DLD1 (cell line): ENCODE measurements around the gene RER1.

Experiments used
- in situ Hi-C: cut with HindIII; loops from 2 replicates; pipeline ENCODE4 v1.10.0; 2017; ENCODE audit warnings: low sequenced_read_pairs

The RER1 gene

GRCh38 chr1:2374252-2375155, 17.1 kb upstream of the RER1 start:
- in situ Hi-C loops, result no loop called here

- in situ Hi-C loops, result no loop called here
These were observed 16.3 kb upstream of the RER1 start for GRCh38 chr1:2375246-2375922.

GRCh38 chr1:2375923-2376260, 15.7 kb upstream of the RER1 start:
- in situ Hi-C loops, result no loop called here

GRCh38 chr1:2376261-2376741, 15.3 kb upstream of the RER1 start:
- in situ Hi-C loops, result no loop called here

- in situ Hi-C loops, result no loop called here
These were observed 14.5 kb upstream of the RER1 start for GRCh38 chr1:2376931-2377672.

GRCh38 chr1:2377751-2378440, 13.7 kb upstream of the RER1 start:
- in situ Hi-C loops, result no loop called here

- in situ Hi-C loops, result no loop called here
These were observed 13.2 kb upstream of the RER1 start for GRCh38 chr1:2378441-2378851.

GRCh38 chr1:2378956-2379732, 12.5 kb upstream of the RER1 start:
- in situ Hi-C loops, result no loop called here

- in situ Hi-C loops, result no loop called here
These were observed 11.8 kb upstream of the RER1 start for GRCh38 chr1:2379733-2380404.

GRCh38 chr1:2380816-2381591, 10.6 kb upstream of the RER1 start:
- in situ Hi-C loops, result no loop called here

GRCh38 chr1:2381741-2382620, 9.7 kb upstream of the RER1 start:
- in situ Hi-C loops, result no loop called here

GRCh38 chr1:2382621-2383361, 8.8 kb upstream of the RER1 start:
- in situ Hi-C loops, result no loop called here

- in situ Hi-C loops, result no loop called here
These were observed 8.1 kb upstream of the RER1 start for GRCh38 chr1:2383576-2383975.

GRCh38 chr1:2384130-2384860, 7.3 kb upstream of the RER1 start:
- in situ Hi-C loops, result no loop called here

- in situ Hi-C loops, result no loop called here
These were observed 6.6 kb upstream of the RER1 start for GRCh38 chr1:2384941-2385481.

GRCh38 chr1:2385606-2386280, 5.9 kb upstream of the RER1 start:
- in situ Hi-C loops, result no loop called here
